SK-N-SH (cell line): ENCODE measurements around the gene EGFLAM. TPM values are rescaled to one million over a fixed set of nuclear protein-coding genes. Genes with fewer than 3 reads are reported as not detected.

Experiments used
- CTCF ChIA-PET: fragments of 300-600, 350-600 bp; formaldehyde crosslinking; extraction: SDS; loops from one replicate; lab custom pipeline; 2021; lab: Yijun Ruan, JAX
- POLR2A ChIA-PET: fragments of 350-600 bp; sonication (Branson Sonifier 250); formaldehyde crosslinking; extraction: SDS; loops from one replicate; lab custom pipeline; 2020; ENCODE audit warnings: antibody characterized with exemption, inconsistent platforms; lab: Yijun Ruan, JAX
- DNase-seq: peaks from one replicate; pipeline ENCODE4 v3.0.0; 2012
- H2AFZ ChIP-seq: fragments of 200-600 bp; sonication (generic); 2 replicates; pipeline ENCODE4 v1.8.1; 2016; ENCODE audit warnings: antibody characterized with exemption, mild to moderate bottlenecking, low read depth
- H3F3A ChIP-seq: fragments of 200-600 bp; sonication (generic); replicated peaks from 2 replicates; pipeline ENCODE3; 2016; ENCODE audit warnings: antibody characterized with exemption, mild to moderate bottlenecking; ENCODE audit not compliant: insufficient read depth
- H3K27ac ChIP-seq, 2 experiments: fragments of 200-500 bp in 1 of 2; fragments of 200-600 bp in 1 of 2; sonication (Bioruptor generic) in 1 of 2; sonication (generic), shearing (Covaris generic) in 1 of 2; 2 replicates each; pipeline versions ENCODE4 v1.5.1 to v1.6.1; 2014 to 2016; ENCODE audit warnings: low read depth in 2 of 2, inconsistent platforms in 1 of 2, low read length in 1 of 2, mild to moderate bottlenecking in 1 of 2, mixed read lengths in 1 of 2
- H3K27me3 ChIP-seq: fragments of 200-600 bp; sonication (generic), shearing (Covaris generic); 2 replicates; pipeline ENCODE4 v1.6.1; 2016; ENCODE audit warnings: mixed run types; ENCODE audit not compliant: insufficient read depth
- H3K36me3 ChIP-seq, 2 experiments: fragments of 200-500 bp in 1 of 2; fragments of 200-600 bp in 1 of 2; sonication (Bioruptor generic) in 1 of 2; sonication (generic) in 1 of 2; replicated peaks in 1 of 2; 2 replicates each; pipeline versions ENCODE3 to v1.5.1; 2014 to 2016; ENCODE audit warnings: low read length in 1 of 2, mild to moderate bottlenecking in 1 of 2; ENCODE audit not compliant: insufficient read depth in 2 of 2, control insufficient read depth in 1 of 2
- H3K4me1 ChIP-seq, 2 experiments: fragments of 200-500 bp in 1 of 2; fragments of 200-600 bp in 1 of 2; sonication (Bioruptor generic) in 1 of 2; sonication (generic), shearing (Covaris generic) in 1 of 2; 2 replicates each; pipeline versions ENCODE4 v1.5.1 to v1.6.1; 2014 to 2016; ENCODE audit warnings: low read depth in 1 of 2, low read length in 1 of 2, mixed run types in 1 of 2; ENCODE audit not compliant: insufficient read depth in 2 of 2, control insufficient read depth in 1 of 2
- H3K4me2 ChIP-seq: fragments of 200-600 bp; sonication (generic), shearing (Covaris generic); 2 replicates; pipeline ENCODE4 v1.6.1; 2017; ENCODE audit warnings: mixed run types
- H3K4me3 ChIP-seq, 2 experiments: fragments of 200-500 bp in 1 of 2; fragments of 200-600 bp in 1 of 2; sonication (Bioruptor generic) in 1 of 2; sonication (generic), shearing (Covaris generic) in 1 of 2; 2 replicates each; pipeline versions ENCODE4 v1.5.1 to v1.8.1; 2014 to 2016; ENCODE audit warnings: low read depth in 2 of 2, inconsistent platforms in 1 of 2, low read length in 1 of 2, mild to moderate bottlenecking in 1 of 2, mixed read lengths in 1 of 2, moderate library complexity in 1 of 2
- H3K79me2 ChIP-seq: fragments of 200-600 bp; sonication (generic); 2 replicates; pipeline ENCODE4 v1.8.1; 2017; ENCODE audit warnings: mild to moderate bottlenecking; ENCODE audit not compliant: insufficient read depth
- H3K9ac ChIP-seq: fragments of 200-600 bp; sonication (generic); 2 replicates; pipeline ENCODE4 v1.6.1; 2017; ENCODE audit warnings: mixed run types
- H3K9me2 ChIP-seq: fragments of 200-600 bp; sonication (generic); 2 replicates; pipeline ENCODE4 v1.6.1; 2017; ENCODE audit warnings: mixed run types
- H3K9me3 ChIP-seq: fragments of 200-600 bp; sonication (generic); 2 replicates; pipeline ENCODE4 v1.6.1; 2017; ENCODE audit warnings: mixed run types, mild to moderate bottlenecking, moderate library complexity
- H4K20me1 ChIP-seq: fragments of 200-600 bp; sonication (generic); 2 replicates; pipeline ENCODE4 v1.6.1; 2017; ENCODE audit warnings: mild to moderate bottlenecking, mixed run types; ENCODE audit not compliant: insufficient read depth
- CTCF ChIP-seq: fragments of 200-600 bp; sonication (generic); IDR thresholded peaks from 2 replicates; pipeline ENCODE4 v1.6.1; 2017; ENCODE audit warnings: antibody characterized with exemption, mild to moderate bottlenecking, moderate library complexity
- ELF1 ChIP-seq: IDR thresholded peaks from 2 replicates; pipeline ENCODE4 v1.4.0; 2012
- FOSL2 ChIP-seq: IDR thresholded peaks from 2 replicates; pipeline ENCODE4 v1.4.0; 2012; ENCODE audit warnings: low read depth, mild to moderate bottlenecking, moderate library complexity, borderline replicate concordance
- FOXJ3 ChIP-seq: sonication (generic); formaldehyde crosslinking; IDR thresholded peaks from 2 replicates; pipeline ENCODE4 v1.5.1; 2020; ENCODE audit warnings: mild to moderate bottlenecking, missing genetic modification reagents
- GATA2 ChIP-seq: sonication (generic); formaldehyde crosslinking; IDR thresholded peaks from 2 replicates; pipeline ENCODE4 v1.5.0; 2020; ENCODE audit warnings: mild to moderate bottlenecking, missing genetic modification reagents
- JUND ChIP-seq: IDR thresholded peaks from 2 replicates; pipeline ENCODE4 v1.4.0; 2012
- MAX ChIP-seq: IDR thresholded peaks from 2 replicates; pipeline ENCODE4 v1.4.0; 2012; ENCODE audit warnings: low read depth
- MEF2A ChIP-seq: IDR thresholded peaks from 2 replicates; pipeline ENCODE4 v1.4.0; 2012; ENCODE audit warnings: low read depth, borderline replicate concordance
- MXI1 ChIP-seq: IDR thresholded peaks from 2 replicates; pipeline ENCODE4 v1.6.1; 2012; ENCODE audit warnings: mild to moderate bottlenecking, low read depth, low read length, improper control_type of control experiment
- NFIC ChIP-seq: IDR thresholded peaks from 2 replicates; pipeline ENCODE4 v1.4.0; 2012; ENCODE audit warnings: borderline replicate concordance
- NRF1 ChIP-seq: IDR thresholded peaks from 2 replicates; pipeline ENCODE4 v1.6.1; 2012; ENCODE audit warnings: low read depth, mild to moderate bottlenecking, low read length
- POLR2AphosphoS5 ChIP-seq: IDR thresholded peaks from 2 replicates; pipeline ENCODE4 v1.6.1; 2012; ENCODE audit warnings: low read depth, low read length
- RFX5 ChIP-seq: IDR thresholded peaks from 2 replicates; pipeline ENCODE4 v1.6.1; 2012; ENCODE audit warnings: mild to moderate bottlenecking, improper control_type of control experiment, low read length
- SIN3A ChIP-seq: IDR thresholded peaks from 2 replicates; pipeline ENCODE4 v1.6.1; 2012; ENCODE audit warnings: low read depth, mild to moderate bottlenecking, low read length, moderate library complexity, borderline replicate concordance
- SMC3 ChIP-seq: IDR thresholded peaks from 2 replicates; pipeline ENCODE4 v1.6.1; 2012; ENCODE audit warnings: low read depth, low read length, improper control_type of control experiment
- TAF1 ChIP-seq: IDR thresholded peaks from 2 replicates; pipeline ENCODE4 v1.6.1; 2012; ENCODE audit warnings: low read depth, mild to moderate bottlenecking, low read length, moderate library complexity, borderline replicate concordance
- TCF12 ChIP-seq: IDR thresholded peaks from 2 replicates; pipeline ENCODE4 v1.4.0; 2012
- USF1 ChIP-seq: IDR thresholded peaks from 2 replicates; pipeline ENCODE4 v1.4.0; 2012; ENCODE audit warnings: low read depth, borderline replicate concordance
- YY1 ChIP-seq: IDR thresholded peaks from 2 replicates; pipeline ENCODE4 v1.4.0; 2012; ENCODE audit warnings: low read depth, mild to moderate bottlenecking
- WGBS: methylation state at CpG from one replicate; pipeline ENCODE4 v1.1.6; 2017; ENCODE audit warnings: low lambda C conversion rate; 5-methylcytosine and 5-hydroxymethylcytosine counted together
- polyA plus RNA-seq, 3 experiments: library from polyadenylated mRNA; depleted of rRNA; stranded (reverse); fragments of >200 nt; gene quantifications; 2 replicates each; pipeline ENCODE4 v1.2.3, GENCODE V29; 2012
- TF ChIP-seq, protein P1 (sequence below): fragments of 150-350 bp; IDR thresholded peaks from 2 replicates; pipeline ENCODE4 v1.6.1; 2016; ENCODE audit warnings: mild to moderate bottlenecking, low read depth, low read length

Gene EGFLAM
- polyA plus RNA-seq, 1 of the 3 experiments (the other 2 are of a cell fraction): 0.05 TPM

GRCh38 chr5:38257308-38258041, 884 bp upstream of the EGFLAM start:
- DNase-seq: peak; percentile 36
- Histone ChIP-seq H3F3A (no peaks in the 10 kb centered on the region), H2AFZ (no peak overlapping the region), H3K4me2 (no peak overlapping the region), H3K9me2 (no peaks in the 10 kb centered on the region), H3K27ac (no peak overlapping the region), H4K20me1 (no peaks in the 10 kb centered on the region), H3K9me3 (no peaks in the 10 kb centered on the region), H3K9ac (no peak overlapping the region), H3K4me1 (peaks cover 0 to 7% of the 10 kb centered on the region in 2 experiments; a peak in 1 of 4 replicates), H3K27me3 (peaks cover 48% of the 10 kb centered on the region), H3K79me2 (no peaks in the 10 kb centered on the region), H3K36me3 (no peaks in the 10 kb centered on the region), H3K4me3 (no peak overlapping the region)
- ChIA-PET POLR2A (no interaction called here), CTCF (interaction anchor here (1.0 to 2.6 kb wide), 4 partner anchors 8 to 125 kb away, joined by 3 to 19 read pairs (median 6); no protein-coding TSS in a partner anchor)
- 84% methylated on average over 24 of the region's 42 CpGs for WGBS
- TF ChIP-seq MEF2A (no peak), NRF1 (no peak), RFX5 (no peak), POLR2AphosphoS5 (no peak), TCF12 (no peak), GATA2 (CRISPR knock-in tag) (no peak), TAF1 (no peak), ELF1 (no peak), YY1 (no peak), SMC3 (no peak), FOXJ3 (CRISPR knock-in tag) (no peak), USF1 (no peak), MAX (no peak), SIN3A (no peak), NFIC (no peak), JUND (no peak)
- TF ChIP-seq, protein P1, sequence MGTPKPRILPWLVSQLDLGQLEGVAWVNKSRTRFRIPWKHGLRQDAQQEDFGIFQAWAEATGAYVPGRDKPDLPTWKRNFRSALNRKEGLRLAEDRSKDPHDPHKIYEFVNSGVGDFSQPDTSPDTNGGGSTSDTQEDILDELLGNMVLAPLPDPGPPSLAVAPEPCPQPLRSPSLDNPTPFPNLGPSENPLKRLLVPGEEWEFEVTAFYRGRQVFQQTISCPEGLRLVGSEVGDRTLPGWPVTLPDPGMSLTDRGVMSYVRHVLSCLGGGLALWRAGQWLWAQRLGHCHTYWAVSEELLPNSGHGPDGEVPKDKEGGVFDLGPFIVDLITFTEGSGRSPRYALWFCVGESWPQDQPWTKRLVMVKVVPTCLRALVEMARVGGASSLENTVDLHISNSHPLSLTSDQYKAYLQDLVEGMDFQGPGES: no peak

DNA sequence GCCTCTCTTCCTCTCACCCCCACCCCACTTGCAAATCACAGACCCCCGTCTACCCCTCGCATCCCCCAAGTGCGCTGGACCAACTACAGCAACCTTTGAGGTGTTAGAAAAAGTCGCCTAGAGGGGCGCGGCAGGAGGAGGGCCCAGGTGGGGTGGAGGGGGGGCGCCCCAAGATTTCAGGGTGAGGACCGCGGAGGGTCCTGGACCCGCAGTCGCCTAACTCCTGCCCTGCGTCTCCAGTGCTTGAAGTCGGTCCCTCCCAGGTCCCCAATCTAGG, 379 bp upstream of the EGFLAM start:
- CTCF ChIA-PET: interaction anchor here (1.4 to 2.6 kb wide), 3 partner anchors 7 to 65 kb away, joined by 5 to 19 read pairs (median 13); no protein-coding TSS in a partner anchor
- H3K4me2 ChIP-seq: peak overlapping the region; percentile 85; the same call in 1 of the 2 replicates
- H3K27me3 ChIP-seq: peaks cover 48% of the 10 kb centered on the region
- peaks cover 0 to 7% of the 10 kb centered on the region in 2 experiments; a peak in 1 of 4 replicates for H3K4me1 ChIP-seq
- H2AFZ ChIP-seq: peak overlapping the region; percentile 81; the same call in 1 of the 2 replicates
- no peak for DNase-seq
- no peaks in the 10 kb centered on the region for H3K9me2 ChIP-seq
- no peaks in the 10 kb centered on the region for H3K9me3 ChIP-seq
- WGBS: 14% methylated on average over 8 of the region's 13 CpGs
- H3F3A ChIP-seq: no peaks in the 10 kb centered on the region
- H3K27ac ChIP-seq: no peak overlapping the region
- H4K20me1 ChIP-seq: no peaks in the 10 kb centered on the region
- no peaks in the 10 kb centered on the region for H3K79me2 ChIP-seq
- H3K9ac ChIP-seq: no peak overlapping the region
- H3K36me3 ChIP-seq: no peaks in the 10 kb centered on the region
- peak overlapping the region in 1 of 2 experiments; percentile 55; a peak in 1 of 4 replicates for H3K4me3 ChIP-seq
- POLR2A ChIA-PET: no interaction called here
- TF ChIP-seq FOSL2 (no peak), MXI1 (no peak), NFIC (no peak), NRF1 (no peak), USF1 (no peak), ELF1 (no peak), GATA2 (CRISPR knock-in tag) (no peak), CTCF (no peak)
- TF ChIP-seq, protein P1: no peak
